SK-N-SH (cell line): ENCODE measurements around the gene IGF1R. TPM values are rescaled to one million over a fixed set of nuclear protein-coding genes. Genes with fewer than 3 reads are reported as not detected.

Source experiments
- CTCF ChIA-PET: fragments of 300-600, 350-600 bp; formaldehyde crosslinking; extraction: SDS; loops from one replicate; lab custom pipeline; 2021; lab: Yijun Ruan, JAX
- POLR2A ChIA-PET: fragments of 350-600 bp; sonication (Branson Sonifier 250); formaldehyde crosslinking; extraction: SDS; loops from one replicate; lab custom pipeline; 2020; ENCODE audit warnings: antibody characterized with exemption, inconsistent platforms; lab: Yijun Ruan, JAX
- DNase-seq: peaks from one replicate; pipeline ENCODE4 v3.0.0; 2012
- H2AFZ ChIP-seq: fragments of 200-600 bp; sonication (generic); 2 replicates; pipeline ENCODE4 v1.8.1; 2016; ENCODE audit warnings: antibody characterized with exemption, mild to moderate bottlenecking, low read depth
- H3F3A ChIP-seq: fragments of 200-600 bp; sonication (generic); replicated peaks from 2 replicates; pipeline ENCODE3; 2016; ENCODE audit warnings: antibody characterized with exemption, mild to moderate bottlenecking; ENCODE audit not compliant: insufficient read depth
- H3K27ac ChIP-seq, 2 experiments: fragments of 200-500 bp in 1 of 2; fragments of 200-600 bp in 1 of 2; sonication (Bioruptor generic) in 1 of 2; sonication (generic), shearing (Covaris generic) in 1 of 2; 2 replicates each; pipeline versions ENCODE4 v1.5.1 to v1.6.1; 2014 to 2016; ENCODE audit warnings: low read depth in 2 of 2, inconsistent platforms in 1 of 2, low read length in 1 of 2, mild to moderate bottlenecking in 1 of 2, mixed read lengths in 1 of 2
- H3K27me3 ChIP-seq: fragments of 200-600 bp; sonication (generic), shearing (Covaris generic); 2 replicates; pipeline ENCODE4 v1.6.1; 2016; ENCODE audit warnings: mixed run types; ENCODE audit not compliant: insufficient read depth
- H3K36me3 ChIP-seq, 2 experiments: fragments of 200-500 bp in 1 of 2; fragments of 200-600 bp in 1 of 2; sonication (Bioruptor generic) in 1 of 2; sonication (generic) in 1 of 2; replicated peaks in 1 of 2; 2 replicates each; pipeline versions ENCODE3 to v1.5.1; 2014 to 2016; ENCODE audit warnings: low read length in 1 of 2, mild to moderate bottlenecking in 1 of 2; ENCODE audit not compliant: insufficient read depth in 2 of 2, control insufficient read depth in 1 of 2
- H3K4me1 ChIP-seq, 2 experiments: fragments of 200-500 bp in 1 of 2; fragments of 200-600 bp in 1 of 2; sonication (Bioruptor generic) in 1 of 2; sonication (generic), shearing (Covaris generic) in 1 of 2; 2 replicates each; pipeline versions ENCODE4 v1.5.1 to v1.6.1; 2014 to 2016; ENCODE audit warnings: low read depth in 1 of 2, low read length in 1 of 2, mixed run types in 1 of 2; ENCODE audit not compliant: insufficient read depth in 2 of 2, control insufficient read depth in 1 of 2
- H3K4me2 ChIP-seq: fragments of 200-600 bp; sonication (generic), shearing (Covaris generic); 2 replicates; pipeline ENCODE4 v1.6.1; 2017; ENCODE audit warnings: mixed run types
- H3K4me3 ChIP-seq, 2 experiments: fragments of 200-500 bp in 1 of 2; fragments of 200-600 bp in 1 of 2; sonication (Bioruptor generic) in 1 of 2; sonication (generic), shearing (Covaris generic) in 1 of 2; 2 replicates each; pipeline versions ENCODE4 v1.5.1 to v1.8.1; 2014 to 2016; ENCODE audit warnings: low read depth in 2 of 2, inconsistent platforms in 1 of 2, low read length in 1 of 2, mild to moderate bottlenecking in 1 of 2, mixed read lengths in 1 of 2, moderate library complexity in 1 of 2
- H3K79me2 ChIP-seq: fragments of 200-600 bp; sonication (generic); 2 replicates; pipeline ENCODE4 v1.8.1; 2017; ENCODE audit warnings: mild to moderate bottlenecking; ENCODE audit not compliant: insufficient read depth
- H3K9ac ChIP-seq: fragments of 200-600 bp; sonication (generic); 2 replicates; pipeline ENCODE4 v1.6.1; 2017; ENCODE audit warnings: mixed run types
- H3K9me2 ChIP-seq: fragments of 200-600 bp; sonication (generic); 2 replicates; pipeline ENCODE4 v1.6.1; 2017; ENCODE audit warnings: mixed run types
- H3K9me3 ChIP-seq: fragments of 200-600 bp; sonication (generic); 2 replicates; pipeline ENCODE4 v1.6.1; 2017; ENCODE audit warnings: mixed run types, mild to moderate bottlenecking, moderate library complexity
- H4K20me1 ChIP-seq: fragments of 200-600 bp; sonication (generic); 2 replicates; pipeline ENCODE4 v1.6.1; 2017; ENCODE audit warnings: mild to moderate bottlenecking, mixed run types; ENCODE audit not compliant: insufficient read depth
- CHD2 ChIP-seq: fragments of 150-350 bp; IDR thresholded peaks from 2 replicates; pipeline ENCODE4 v1.6.1; 2018; ENCODE audit warnings: low read length; ENCODE audit not compliant: partially characterized antibody
- CTCF ChIP-seq: fragments of 200-600 bp; sonication (generic); IDR thresholded peaks from 2 replicates; pipeline ENCODE4 v1.6.1; 2017; ENCODE audit warnings: antibody characterized with exemption, mild to moderate bottlenecking, moderate library complexity
- EP300 ChIP-seq, 2 experiments: IDR thresholded peaks; 2 replicates each; pipeline versions ENCODE4 v1.4.0 to v1.6.1; 2012; ENCODE audit warnings: borderline replicate concordance in 1 of 2, low read depth in 1 of 2, low read length in 1 of 2
- FOXJ3 ChIP-seq: sonication (generic); formaldehyde crosslinking; IDR thresholded peaks from 2 replicates; pipeline ENCODE4 v1.5.1; 2020; ENCODE audit warnings: mild to moderate bottlenecking, missing genetic modification reagents
- FOXM1 ChIP-seq: IDR thresholded peaks from 2 replicates; pipeline ENCODE4 v1.4.0; 2012; ENCODE audit warnings: low read depth, mild to moderate bottlenecking
- GABPA ChIP-seq: IDR thresholded peaks from 2 replicates; pipeline ENCODE4 v1.4.0; 2012; ENCODE audit warnings: low read depth, mild to moderate bottlenecking
- MEF2A ChIP-seq: IDR thresholded peaks from 2 replicates; pipeline ENCODE4 v1.4.0; 2012; ENCODE audit warnings: low read depth, borderline replicate concordance
- MXI1 ChIP-seq: IDR thresholded peaks from 2 replicates; pipeline ENCODE4 v1.6.1; 2012; ENCODE audit warnings: mild to moderate bottlenecking, low read depth, low read length, improper control_type of control experiment
- NFIC ChIP-seq: IDR thresholded peaks from 2 replicates; pipeline ENCODE4 v1.4.0; 2012; ENCODE audit warnings: borderline replicate concordance
- NRF1 ChIP-seq: IDR thresholded peaks from 2 replicates; pipeline ENCODE4 v1.6.1; 2012; ENCODE audit warnings: low read depth, mild to moderate bottlenecking, low read length
- POLR2AphosphoS5 ChIP-seq: IDR thresholded peaks from 2 replicates; pipeline ENCODE4 v1.6.1; 2012; ENCODE audit warnings: low read depth, low read length
- RAD21 ChIP-seq: IDR thresholded peaks from 2 replicates; pipeline ENCODE4 v1.6.1; 2012; ENCODE audit warnings: mild to moderate bottlenecking, low read length
- RFX5 ChIP-seq: IDR thresholded peaks from 2 replicates; pipeline ENCODE4 v1.6.1; 2012; ENCODE audit warnings: mild to moderate bottlenecking, improper control_type of control experiment, low read length
- SIN3A ChIP-seq: IDR thresholded peaks from 2 replicates; pipeline ENCODE4 v1.6.1; 2012; ENCODE audit warnings: low read depth, mild to moderate bottlenecking, low read length, moderate library complexity, borderline replicate concordance
- TEAD4 ChIP-seq: IDR thresholded peaks from 2 replicates; pipeline ENCODE4 v1.4.0; 2012; ENCODE audit warnings: mild to moderate bottlenecking, borderline replicate concordance; ENCODE audit not compliant: insufficient read depth
- YY1 ChIP-seq: IDR thresholded peaks from 2 replicates; pipeline ENCODE4 v1.4.0; 2012; ENCODE audit warnings: low read depth, mild to moderate bottlenecking
- WGBS: methylation state at CpG from one replicate; pipeline ENCODE4 v1.1.6; 2017; ENCODE audit warnings: low lambda C conversion rate; 5-methylcytosine and 5-hydroxymethylcytosine counted together
- polyA plus RNA-seq, 3 experiments: library from polyadenylated mRNA; depleted of rRNA; stranded (reverse); fragments of >200 nt; gene quantifications; 2 replicates each; pipeline ENCODE4 v1.2.3, GENCODE V29; 2012

Gene IGF1R
- polyA plus RNA-seq, 1 of the 3 experiments (the other 2 are of a cell fraction): 9.5 TPM

- Histone ChIP-seq H3K4me2 (no peak overlapping the region), H3K27ac (no peak overlapping the region), H3K9me2 (no peaks in the 10 kb centered on the region), H2AFZ (no peak overlapping the region), H4K20me1 (peaks cover 34% of the 10 kb centered on the region; the same call in 1 of the 2 replicates), H3K4me1 (peaks cover 7 to 23% of the 10 kb centered on the region in 2 experiments; a peak in 2 of 4 replicates), H3F3A (no peaks in the 10 kb centered on the region), H3K9ac (no peak overlapping the region)
- ChIA-PET CTCF (interaction anchor here (0.6 to 2.2 kb wide), 5 partner anchors 8 to 327 kb away, joined by 3 to 8 read pairs (median 3); no protein-coding TSS in a partner anchor), POLR2A (no interaction called here)
- 91% methylated on average over 5 of the region's 5 CpGs for WGBS
- DNase-seq: no peak
- TF ChIP-seq GABPA: no peak
- TF ChIP-seq FOXM1: no peak
- no peak for TF ChIP-seq POLR2AphosphoS5
- no peak for TF ChIP-seq CHD2
- no peak for TF ChIP-seq CTCF
- TF ChIP-seq MEF2A: no peak
- no peak for TF ChIP-seq RFX5
- TF ChIP-seq RAD21: no peak
- no peak for TF ChIP-seq YY1
- no peak for TF ChIP-seq NFIC
- TF ChIP-seq EP300 (IDR thresholded peaks at IDR 0.05; ENCODE audit: borderline replicate concordance in 1 of 2, low read depth in 1 of 2, low read length in 1 of 2): no peak
- TF ChIP-seq, all 33 proteins: peak for 0
- no peaks in the 10 kb centered on the region for H3K27me3 ChIP-seq
- peaks cover 96% of the 10 kb centered on the region for H3K79me2 ChIP-seq
- H3K36me3 ChIP-seq: no peaks in the 10 kb centered on the region
- H3K4me3 ChIP-seq: no peak overlapping the region
- no peaks in the 10 kb centered on the region for H3K9me3 ChIP-seq
Measured at GRCh38 chr15:98683831-98684230, 35.5 kb downstream of the IGF1R start.

GRCh38 chr15:98684436-98684835 lies 36.1 kb downstream of the IGF1R start:
- WGBS: 82% methylated on average over 4 of the region's 4 CpGs
- Histone ChIP-seq H3K4me3 (no peak overlapping the region), H3K9me2 (no peaks in the 10 kb centered on the region), H3K9ac (no peak overlapping the region), H3F3A (peaks cover under 1% of the 10 kb centered on the region), H3K4me1 (peaks cover 8 to 20% of the 10 kb centered on the region in 2 experiments; a peak in 2 of 4 replicates), H2AFZ (no peak overlapping the region), H3K36me3 (no peaks in the 10 kb centered on the region), H3K27me3 (no peaks in the 10 kb centered on the region), H4K20me1 (peaks cover 39% of the 10 kb centered on the region; the same call in 1 of the 2 replicates), H3K9me3 (no peaks in the 10 kb centered on the region), H3K79me2 (peaks cover 96% of the 10 kb centered on the region), H3K27ac (no peak overlapping the region), H3K4me2 (no peak overlapping the region)
- DNase-seq: no peak
- CTCF ChIA-PET: interaction anchor here (1.2 to 2.2 kb wide), 4 partner anchors 9 to 26 kb away, joined by 3 to 8 read pairs (median 5); no protein-coding TSS in a partner anchor
- TF ChIP-seq SIN3A (no peak), FOXJ3 (CRISPR knock-in tag) (no peak), MXI1 (no peak), NFIC (no peak), NRF1 (no peak), TEAD4 (no peak), RFX5 (no peak)
- POLR2A ChIA-PET: no interaction called here
